ENCODE measurements around the gene PCED1A. TPM values are rescaled to one million over a fixed set of nuclear protein-coding genes. Genes with fewer than 3 reads are reported as not detected.
"Not testable (repeated sequence)": the region's sequence is repeated elsewhere in the genome, so short reads cannot be mapped to it uniquely, and the experiment has no call there.

The PCED1A gene
- polyA plus RNA-seq, 1 experiment, result 23.5 TPM

GRCh38 chr20:2809690-2810089 is 30.8 kb downstream of the PCED1A start:
- no peak for TF ChIP-seq CTCF (IDR thresholded peaks at IDR 0.05; ENCODE audit: insufficient read depth, low read depth, low read length)
- Histone ChIP-seq H3K27me3 (ENCODE audit: control insufficient read depth, insufficient read depth, low read length) (peaks cover 17% of the 10 kb centered on the region), H3K36me3 (ENCODE audit: control insufficient read depth, insufficient read depth, low read length) (no peaks in the 10 kb centered on the region), H3K4me3 (ENCODE audit: low read depth, low read length) (no peak overlapping the region)
- DNase-seq (ENCODE audit: low read depth), result no peak
- CTCF ChIA-PET, result no interaction called here
- POLR2A ChIA-PET, result interaction anchor here (0.6 kb wide), 1 partner anchor 423 kb away, joined by 8 read pairs; no protein-coding TSS in a partner anchor

GRCh38 chr20:2807929-2808328 is 32.5 kb downstream of the PCED1A start:
- H3K36me3 ChIP-seq (ENCODE audit: control insufficient read depth, insufficient read depth, low read length); H3K4me3 ChIP-seq (ENCODE audit: low read depth, low read length); DNase-seq (ENCODE audit: low read depth); POLR2A ChIA-PET: not testable (repeated sequence)
- peaks cover 19% of the 10 kb centered on the region for H3K27me3 ChIP-seq (ENCODE audit: control insufficient read depth, insufficient read depth, low read length)
- CTCF ChIA-PET, result interaction anchor here (0.7 kb wide), 1 partner anchor 57 kb away, joined by 3 read pairs; no protein-coding TSS in a partner anchor

- Histone ChIP-seq H3K4me3 (ENCODE audit: low read depth, low read length) (no peak overlapping the region), H3K36me3 (ENCODE audit: control insufficient read depth, insufficient read depth, low read length) (no peaks in the 10 kb centered on the region), H3K27me3 (ENCODE audit: control insufficient read depth, insufficient read depth, low read length) (peaks cover 22% of the 10 kb centered on the region)
- no peak for TF ChIP-seq CTCF (IDR thresholded peaks at IDR 0.05; ENCODE audit: insufficient read depth, low read depth, low read length)
- CTCF ChIA-PET, result no interaction called here
- POLR2A ChIA-PET, result no interaction called here
- no peak for DNase-seq (ENCODE audit: low read depth)
These were observed 33.4 kb downstream of the PCED1A start for GRCh38 chr20:2807019-2807418.

- POLR2A ChIA-PET, result no interaction called here
- no peak for DNase-seq (ENCODE audit: low read depth)
- no peak for TF ChIP-seq CTCF (IDR thresholded peaks at IDR 0.05; ENCODE audit: insufficient read depth, low read depth, low read length)
- peaks cover 26% of the 10 kb centered on the region for H3K27me3 ChIP-seq (ENCODE audit: control insufficient read depth, insufficient read depth, low read length)
- no peak overlapping the region for H3K4me3 ChIP-seq (ENCODE audit: low read depth, low read length)
- H3K36me3 ChIP-seq (ENCODE audit: control insufficient read depth, insufficient read depth, low read length), result no peaks in the 10 kb centered on the region
- CTCF ChIA-PET, result no interaction called here
These were observed 34.1 kb downstream of the PCED1A start for GRCh38 chr20:2806351-2806701.

GRCh38 chr20:2805689-2806350 is 34.6 kb downstream of the PCED1A start:
- DNase-seq (ENCODE audit: low read depth), result no peak
- H3K27me3 ChIP-seq (ENCODE audit: control insufficient read depth, insufficient read depth, low read length), result peaks cover 31% of the 10 kb centered on the region
- H3K4me3 ChIP-seq (ENCODE audit: low read depth, low read length), result no peak overlapping the region
- ChIA-PET CTCF (no interaction called here), POLR2A (no interaction called here)
- no peak for TF ChIP-seq CTCF (IDR thresholded peaks at IDR 0.05; ENCODE audit: insufficient read depth, low read depth, low read length)
- H3K36me3 ChIP-seq (ENCODE audit: control insufficient read depth, insufficient read depth, low read length), result no peaks in the 10 kb centered on the region

All from BJ (cell line).